ELR (cell line): Measurements from ENCODE around the gene SPTLC3.

Source experiments
- DNase-seq: peaks from one replicate; pipeline ENCODE4 v3.0.0-alpha.2; 2015; ENCODE audit warnings: low read depth

SPTLC3 gene

GRCh38 chr20:12984863-12985262 is 23.9 kb upstream of the SPTLC3 start:
- no peak for DNase-seq

GRCh38 chr20:12987261-12987660 is 21.5 kb upstream of the SPTLC3 start:
- no peak for DNase-seq

DNA sequence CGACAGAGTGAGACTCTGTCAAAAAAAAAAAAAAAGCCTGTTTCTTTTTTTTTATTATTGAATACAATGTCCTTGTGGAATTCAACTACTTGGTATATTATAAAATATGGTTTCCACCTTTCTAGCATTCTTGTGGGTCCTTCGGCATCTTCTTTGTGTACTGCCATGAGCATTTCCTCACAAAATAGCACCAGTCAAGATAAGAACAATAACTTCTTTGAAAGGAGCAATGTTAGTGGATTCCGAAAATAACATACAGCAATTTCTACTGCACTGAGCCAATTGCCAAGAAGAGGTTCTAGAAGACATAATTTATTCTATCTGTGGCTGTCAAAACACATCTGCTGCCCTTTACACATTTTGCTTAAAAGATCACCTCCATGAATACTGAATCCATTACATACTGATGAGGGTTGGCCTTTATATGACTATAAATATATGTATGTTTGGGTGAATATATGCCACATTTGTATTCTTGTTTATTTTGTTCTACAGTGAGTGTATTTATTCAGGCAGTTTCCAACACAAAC is 19.1 kb upstream of the SPTLC3 start:
- no peak for DNase-seq

DNA sequence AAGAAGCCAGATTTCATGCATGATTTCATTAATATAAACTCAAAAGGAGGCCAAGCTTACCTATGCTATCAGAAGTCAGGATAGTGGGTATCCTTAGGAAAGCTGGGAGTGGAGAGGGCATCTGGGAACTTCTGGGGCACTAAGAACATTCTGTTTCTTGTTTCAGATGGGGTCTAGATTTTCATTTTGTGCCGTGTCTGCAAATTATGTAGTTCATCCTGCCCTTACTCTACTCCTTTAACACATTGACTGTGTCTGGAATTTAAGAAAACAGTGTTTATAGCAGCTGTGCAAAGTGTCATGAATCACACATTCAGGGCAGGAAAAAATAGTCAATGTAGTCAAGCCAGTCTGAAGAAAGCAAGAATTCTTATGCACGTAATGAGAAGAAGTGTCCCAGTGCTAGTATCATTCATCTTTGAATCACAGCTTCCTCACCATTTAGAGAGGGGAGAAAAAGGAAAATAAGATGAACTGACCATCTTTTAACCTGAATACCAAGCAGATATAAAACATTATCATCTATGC is 11.6 kb upstream of the SPTLC3 start:
- DNase-seq, result no peak

- no peak for DNase-seq
Measured at GRCh38 chr20:12998046-12998445, 10.7 kb upstream of the SPTLC3 start.

GRCh38 chr20:12999201-12999600 is 9.6 kb upstream of the SPTLC3 start:
- DNase-seq, result no peak

DNA sequence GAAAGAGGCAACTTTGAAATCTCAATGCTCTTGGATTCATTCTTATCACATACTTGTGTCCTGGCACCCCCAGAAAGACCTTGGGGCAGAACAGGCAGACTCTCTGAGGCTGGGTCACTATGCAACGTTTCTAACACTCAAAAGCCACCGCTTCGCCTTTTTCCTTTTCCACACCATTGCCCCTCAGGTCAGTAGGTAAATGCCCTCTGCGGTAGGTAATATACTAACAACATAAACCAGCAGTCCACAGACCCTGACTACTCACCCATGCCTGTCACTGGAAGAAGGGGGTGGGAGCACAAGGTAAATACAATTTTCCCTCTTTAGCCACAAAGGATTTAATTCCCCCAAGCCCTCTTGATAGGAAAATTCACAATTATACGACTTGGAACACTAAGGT is 6.5 kb upstream of the SPTLC3 start:
- no peak for DNase-seq

DNA sequence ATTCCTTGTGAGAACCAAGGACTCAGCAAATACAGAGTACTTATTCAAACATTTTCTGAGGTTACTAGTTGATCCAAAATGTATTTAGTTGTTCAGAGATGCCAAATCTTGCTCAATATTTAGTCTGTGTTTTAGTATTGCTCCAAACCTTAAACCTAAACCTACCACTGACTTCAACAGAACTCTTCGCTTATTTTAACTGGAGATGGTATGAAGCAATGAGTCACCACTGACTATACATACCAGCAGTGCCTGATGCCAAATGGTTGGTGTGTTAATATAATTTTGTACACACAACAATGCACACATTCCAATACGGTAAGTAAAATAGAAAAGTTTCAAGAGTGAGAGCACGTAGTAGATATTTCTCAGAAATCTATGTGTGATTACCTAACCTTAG is 1.9 kb upstream of the SPTLC3 start:
- DNase-seq, result peak; percentile 80

DNA sequence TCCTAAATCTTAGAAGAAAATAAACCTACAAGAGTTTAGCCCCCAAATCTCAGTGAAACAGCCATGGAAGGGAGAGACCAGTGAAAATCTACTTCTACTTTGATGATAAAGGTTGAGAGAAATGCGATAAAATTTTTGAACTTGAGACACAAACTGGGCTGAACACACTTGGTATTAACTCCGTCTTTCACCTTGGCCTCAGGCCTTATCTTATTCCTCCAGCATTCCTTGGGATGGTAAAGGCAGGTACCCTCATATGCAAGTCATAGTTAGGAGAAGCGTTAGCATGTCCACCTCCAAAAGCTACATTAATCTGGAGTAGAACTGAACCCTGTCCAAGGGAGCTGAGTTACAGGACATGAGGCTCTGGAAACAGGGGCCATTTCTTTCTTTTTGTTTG is 1.2 kb upstream of the SPTLC3 start:
- no peak for DNase-seq

GRCh38 chr20:13009682-13010406 is 1.1 kb downstream of the SPTLC3 start:
- peak; percentile 84 for DNase-seq

- DNase-seq, result no peak
Measured at GRCh38 chr20:13012886-13013285, 4.1 kb downstream of the SPTLC3 start.

DNA sequence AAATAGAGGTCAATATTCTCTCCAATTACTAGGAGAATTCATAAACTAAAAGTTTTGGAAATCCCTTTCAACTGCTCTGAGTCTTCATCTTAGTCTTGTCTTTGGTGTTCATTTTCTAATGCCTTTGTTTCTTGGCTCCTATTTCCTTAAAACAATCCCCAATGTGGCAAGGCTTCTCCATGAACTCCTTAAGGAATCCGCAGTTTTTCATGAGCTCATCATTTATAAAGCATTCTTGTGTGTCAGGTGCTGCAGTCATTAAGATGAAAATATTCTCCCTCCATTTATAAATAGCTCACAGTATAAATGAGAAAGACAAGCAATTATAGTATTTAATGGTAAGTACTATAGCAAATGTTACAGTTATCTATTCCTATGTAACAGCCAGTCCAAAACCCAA is 4.6 kb downstream of the SPTLC3 start:
- no peak for DNase-seq

- DNase-seq, result peak; percentile 41
Measured at GRCh38 chr20:13017235-13017634, 8.5 kb downstream of the SPTLC3 start.

DNA sequence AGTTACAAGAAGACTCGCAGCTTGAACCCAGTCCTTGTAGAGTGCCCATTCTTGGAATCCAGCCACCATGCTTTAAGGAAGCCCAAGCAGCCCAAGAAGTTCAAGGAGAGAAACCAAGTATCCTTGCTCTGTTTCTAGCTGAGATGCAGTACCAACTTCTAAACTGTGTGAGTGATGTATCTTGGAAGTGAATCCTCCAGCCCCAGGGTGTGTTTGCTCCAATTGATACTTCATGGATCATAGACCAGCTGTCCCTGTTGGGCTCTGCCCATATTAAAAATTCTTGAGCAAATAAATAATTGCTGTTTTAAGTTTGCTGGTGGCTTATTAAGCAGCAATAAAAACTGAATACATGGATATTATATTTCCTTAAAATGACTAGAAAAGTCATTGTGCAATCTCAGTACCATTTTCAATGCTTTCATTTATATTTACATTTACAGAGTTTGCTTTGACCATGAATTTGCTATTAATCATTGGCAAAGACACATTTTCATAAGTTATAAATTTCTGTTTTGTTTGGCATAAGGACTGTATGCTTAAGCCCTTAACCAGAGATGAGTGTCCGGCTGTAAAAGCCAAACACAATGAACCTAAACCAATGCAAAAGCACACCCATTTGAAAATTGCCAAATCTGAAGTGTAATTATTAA is 9.2 kb downstream of the SPTLC3 start:
- DNase-seq, result no peak

- DNase-seq, result no peak
Measured at GRCh38 chr20:13021205-13021970, 12.6 kb downstream of the SPTLC3 start.

- peak; percentile 75 for DNase-seq
Measured at GRCh38 chr20:13022401-13023155, 13.8 kb downstream of the SPTLC3 start.

GRCh38 chr20:13024596-13024995 is 15.8 kb downstream of the SPTLC3 start:
- DNase-seq, result peak; percentile 56

DNA sequence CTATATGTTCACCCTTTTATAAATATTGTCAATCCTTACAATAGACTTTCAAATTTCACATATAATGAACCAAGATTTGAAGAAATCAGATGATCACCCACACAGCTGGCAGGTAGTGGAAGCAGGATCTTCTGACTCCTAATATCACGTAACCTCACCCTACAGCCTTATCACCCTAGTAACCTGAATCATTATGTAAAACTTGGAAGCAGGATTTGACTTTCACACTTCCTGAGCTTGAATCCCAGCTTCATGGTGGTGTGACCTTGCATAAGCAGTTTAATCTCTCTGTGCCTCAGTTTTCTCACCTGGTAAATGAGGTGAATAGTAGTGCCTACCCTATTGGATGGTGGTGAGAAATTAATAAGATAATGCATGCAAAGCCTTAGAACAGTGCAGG is 16.4 kb downstream of the SPTLC3 start:
- DNase-seq, result no peak

GRCh38 chr20:13028001-13028400 is 19.2 kb downstream of the SPTLC3 start:
- peak; percentile 52 for DNase-seq

- DNase-seq, result no peak
Measured at GRCh38 chr20:13028673-13029072, 19.9 kb downstream of the SPTLC3 start.

DNA sequence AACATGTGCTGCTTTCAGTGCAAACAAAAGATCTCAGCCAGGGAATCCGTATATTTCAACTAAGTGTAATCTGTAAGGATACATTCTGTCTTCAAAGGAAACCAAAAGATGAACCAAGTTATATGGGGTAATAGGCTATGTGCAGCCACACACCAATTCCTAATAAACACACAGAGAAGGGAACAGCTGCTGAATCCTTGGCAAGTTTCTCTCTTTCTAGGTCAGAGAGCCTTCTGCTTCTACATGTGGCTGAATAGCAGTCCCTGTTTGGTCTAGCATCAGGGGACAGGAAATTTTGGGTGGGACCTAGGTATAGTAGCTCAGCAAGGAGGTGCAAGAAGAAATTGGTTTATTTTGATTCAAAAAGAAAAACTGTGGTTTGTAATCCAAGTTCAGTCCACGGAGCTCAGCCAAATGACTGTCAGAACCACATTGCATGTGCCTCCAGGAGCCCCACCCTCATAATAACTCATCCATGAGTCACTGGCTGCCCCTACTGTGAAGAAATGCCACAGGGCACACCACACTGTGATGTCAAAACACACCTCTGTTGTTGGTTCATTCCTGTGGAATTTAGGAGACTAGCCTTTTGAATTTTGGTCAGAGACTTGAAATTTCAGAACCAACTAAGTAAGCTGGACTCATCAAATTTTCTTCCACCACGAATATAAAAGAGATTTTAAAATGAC is 21.1 kb downstream of the SPTLC3 start:
- DNase-seq, result peak; percentile 97
